GM12872 (cell line): Measurements from ENCODE around the gene OPCML.

Experiments
- CTCF ChIP-seq: IDR thresholded peaks from 3 replicates; pipeline ENCODE4 v1.5.1; 2011; ENCODE audit warnings: low read depth, mild to moderate bottlenecking, low read length, moderate library complexity; ENCODE audit not compliant: insufficient read depth

The OPCML gene

GRCh38 chr11:133147625-133148024, 384.7 kb downstream of the OPCML start:
- no peak for TF ChIP-seq CTCF

DNA sequence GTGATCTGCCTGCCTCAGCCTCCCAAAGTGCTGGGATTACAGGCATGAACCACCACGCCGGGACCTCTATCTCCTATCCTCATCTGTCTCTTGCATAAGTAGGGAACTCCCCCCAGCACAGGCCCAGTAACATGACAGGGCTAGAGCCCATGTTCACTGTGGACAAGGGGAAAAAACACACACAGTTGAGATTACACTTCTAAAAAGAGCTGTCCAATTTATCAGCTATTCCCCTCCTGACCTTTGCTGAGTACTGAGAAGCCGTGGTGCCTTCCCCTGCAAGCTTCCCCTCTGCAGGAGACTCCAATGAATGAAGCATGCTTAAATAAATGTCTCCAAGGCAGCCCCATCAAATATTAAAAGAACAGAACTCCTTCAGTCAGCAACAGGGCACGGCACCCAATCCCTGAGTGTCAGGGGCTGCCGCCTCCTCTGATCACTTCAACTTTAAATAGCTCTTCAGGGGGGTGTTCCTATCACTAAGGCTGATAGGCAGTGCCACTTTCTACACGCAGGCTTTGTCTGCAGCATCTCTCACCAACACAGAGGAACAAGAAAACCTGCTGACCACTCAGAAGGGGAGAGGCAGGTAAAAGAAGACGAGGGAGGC, 385.5 kb downstream of the OPCML start:
- no peak for TF ChIP-seq CTCF

DNA sequence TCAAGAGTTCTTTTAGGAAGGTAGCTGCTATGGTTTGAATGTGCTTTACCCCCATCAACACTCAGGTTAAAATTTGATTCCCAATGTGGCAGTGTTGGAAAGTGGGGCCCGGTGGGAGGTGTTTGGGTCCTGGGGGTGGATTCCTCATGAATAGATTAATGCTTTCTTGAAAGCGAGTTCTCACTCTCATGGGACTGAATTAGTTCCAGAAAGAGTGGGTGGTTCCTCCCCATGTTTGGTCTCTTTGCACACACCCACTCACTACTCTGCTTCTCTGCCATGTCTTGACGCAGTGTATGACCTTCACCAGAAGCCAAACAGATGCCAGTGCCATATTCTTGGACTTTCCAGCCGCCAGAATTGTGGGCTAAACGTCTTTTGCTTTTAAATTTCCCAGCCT, 394.4 kb downstream of the OPCML start:
- TF ChIP-seq CTCF = no peak

- TF ChIP-seq CTCF = no peak
Observed at GRCh38 chr11:133137270-133137669, 395.0 kb downstream of the OPCML start.

- TF ChIP-seq CTCF = no peak
Observed at GRCh38 chr11:133136376-133136775, 395.9 kb downstream of the OPCML start.

DNA sequence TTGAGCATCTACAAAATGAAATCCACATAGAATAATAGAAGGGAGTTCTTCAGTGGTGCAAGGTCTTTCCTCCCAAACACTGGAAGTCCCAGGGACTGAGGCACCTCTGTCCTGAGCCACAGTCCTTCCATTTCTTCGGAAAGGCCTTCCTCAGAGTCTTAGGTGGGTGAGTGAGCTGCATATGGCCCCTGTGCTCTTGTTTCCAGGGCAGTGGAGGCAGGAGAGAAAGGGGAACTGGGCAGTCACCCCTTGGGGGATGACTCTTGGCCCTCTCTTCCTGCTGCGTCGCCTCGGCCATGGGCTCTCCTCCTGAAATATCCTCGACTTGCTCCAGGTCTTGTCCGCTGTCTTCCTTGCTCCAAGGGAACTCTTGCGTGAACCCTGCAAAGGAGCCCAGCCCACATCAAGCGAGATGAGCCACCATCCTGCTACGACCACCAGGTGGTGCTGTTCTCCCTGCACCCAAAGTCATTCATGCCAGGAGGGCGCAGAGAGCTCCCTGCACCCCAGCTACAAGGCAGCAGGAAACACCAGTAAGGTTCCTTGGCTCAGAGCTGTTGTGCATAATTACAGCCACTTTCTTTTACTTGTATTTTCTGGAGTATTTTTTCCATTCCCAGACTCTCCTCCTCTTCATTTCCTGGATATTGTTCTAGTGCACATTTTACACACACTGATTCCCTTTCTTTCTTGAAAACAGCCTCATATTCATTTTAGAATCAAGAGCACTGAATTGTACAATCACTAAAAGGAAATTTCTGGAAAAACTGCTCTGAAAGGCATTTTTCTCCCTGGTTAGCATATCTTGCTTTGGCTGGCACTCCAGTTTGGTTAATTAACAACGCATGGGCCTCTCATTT, 397.8 kb downstream of the OPCML start:
- peak; percentile 92 for TF ChIP-seq CTCF

DNA sequence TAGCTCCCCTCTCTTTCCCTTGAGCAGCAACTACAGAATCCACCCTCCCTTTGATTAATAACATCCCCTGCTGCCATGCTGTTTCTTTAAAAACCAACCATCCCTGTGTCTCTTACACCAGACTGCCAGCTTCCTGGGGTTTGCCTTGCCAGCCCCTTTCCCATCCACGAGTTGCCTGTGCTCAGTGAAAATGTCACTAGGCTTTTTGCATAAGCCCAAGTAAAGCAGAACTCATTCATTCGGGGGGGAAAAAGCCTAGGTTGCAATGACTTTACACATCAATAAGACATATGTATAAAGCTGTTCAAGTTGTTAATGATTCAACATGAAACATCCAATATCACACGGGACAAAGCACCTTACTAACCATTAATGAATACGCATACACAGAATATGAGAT, 398.7 kb downstream of the OPCML start:
- TF ChIP-seq CTCF = no peak
